Breast epithelium (tissue), 3 donors: ENCODE results near the gene FAM131C.

Source experiments
- POLR2A ChIP-seq: fragments of 450-650 bp; IDR thresholded peaks from one replicate; pipeline ENCODE4 v1.6.1; 2016; ENCODE audit warnings: antibody characterized with exemption, mild to moderate bottlenecking, moderate library complexity
- TF ChIP-seq, protein P1 (sequence below), 3 donors: fragments of 450-650 bp; IDR thresholded peaks; one replicate each; pipeline ENCODE4 v1.5.1; 2016 to 2017; ENCODE audit warnings: antibody characterized with exemption in 3 of 3, mild to moderate bottlenecking in 3 of 3, moderate library complexity in 3 of 3

DNA sequence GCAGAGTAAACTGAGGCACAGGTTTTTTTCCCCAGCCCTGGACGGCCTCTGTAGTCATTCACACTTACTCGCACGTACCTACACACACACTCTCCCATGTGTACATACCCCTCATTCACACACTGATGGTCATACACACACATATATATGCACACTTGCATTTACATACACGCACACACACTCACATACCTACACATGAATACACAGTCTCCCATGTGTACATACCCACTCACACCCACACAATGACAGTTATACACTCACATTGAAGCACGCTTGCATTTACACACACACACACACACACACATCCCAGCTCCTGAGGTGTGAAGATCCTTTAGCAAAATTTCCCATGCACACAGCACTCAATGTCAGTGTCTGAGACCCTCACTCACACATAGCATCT lies 766 bp upstream of the FAM131C start:
- TF ChIP-seq, protein P1, sequence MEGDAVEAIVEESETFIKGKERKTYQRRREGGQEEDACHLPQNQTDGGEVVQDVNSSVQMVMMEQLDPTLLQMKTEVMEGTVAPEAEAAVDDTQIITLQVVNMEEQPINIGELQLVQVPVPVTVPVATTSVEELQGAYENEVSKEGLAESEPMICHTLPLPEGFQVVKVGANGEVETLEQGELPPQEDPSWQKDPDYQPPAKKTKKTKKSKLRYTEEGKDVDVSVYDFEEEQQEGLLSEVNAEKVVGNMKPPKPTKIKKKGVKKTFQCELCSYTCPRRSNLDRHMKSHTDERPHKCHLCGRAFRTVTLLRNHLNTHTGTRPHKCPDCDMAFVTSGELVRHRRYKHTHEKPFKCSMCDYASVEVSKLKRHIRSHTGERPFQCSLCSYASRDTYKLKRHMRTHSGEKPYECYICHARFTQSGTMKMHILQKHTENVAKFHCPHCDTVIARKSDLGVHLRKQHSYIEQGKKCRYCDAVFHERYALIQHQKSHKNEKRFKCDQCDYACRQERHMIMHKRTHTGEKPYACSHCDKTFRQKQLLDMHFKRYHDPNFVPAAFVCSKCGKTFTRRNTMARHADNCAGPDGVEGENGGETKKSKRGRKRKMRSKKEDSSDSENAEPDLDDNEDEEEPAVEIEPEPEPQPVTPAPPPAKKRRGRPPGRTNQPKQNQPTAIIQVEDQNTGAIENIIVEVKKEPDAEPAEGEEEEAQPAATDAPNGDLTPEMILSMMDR (IDR thresholded peaks at IDR 0.05) = no peak
- TF ChIP-seq POLR2A = no peak
